Keratinocyte (primary cell): ENCODE data around the gene CCDC137. TPM values are rescaled to one million over a fixed set of nuclear protein-coding genes. Genes with fewer than 3 reads are reported as not detected.

Experiments used
- DNase-seq: peaks from one replicate; pipeline ENCODE4 v3.0.0-alpha.2; 2011; ENCODE audit warnings: low read depth, missing footprints, low spot score
- FAIRE-seq: peaks from 2 replicates; lab custom pipeline; 2011; peaks lifted over from hg19 to GRCh38; lab: Jason Lieb, UNC
- H2AFZ ChIP-seq: 2 replicates; pipeline ENCODE4 v1.6.0; 2012; ENCODE audit warnings: low read length, control low read depth, inconsistent platforms; ENCODE audit not compliant: control insufficient read depth
- H3K27ac ChIP-seq: 2 replicates; pipeline ENCODE4 v1.5.1; 2011; ENCODE audit warnings: low read length; ENCODE audit not compliant: control insufficient read depth, insufficient read depth
- H3K27me3 ChIP-seq: 3 replicates; pipeline ENCODE4 v1.6.0; 2011; ENCODE audit warnings: low read length; ENCODE audit not compliant: control insufficient read depth, insufficient read depth; ENCODE audit errors: extremely low read depth
- H3K36me3 ChIP-seq, 2 experiments: 2 replicates in 1 of 2; 3 replicates in 1 of 2; pipeline ENCODE4 v1.5.1; 2011; ENCODE audit warnings: low read length in 2 of 2, mild to moderate bottlenecking in 1 of 2; ENCODE audit not compliant: control insufficient read depth in 2 of 2, insufficient read depth in 2 of 2; ENCODE audit errors: extremely low read depth in 1 of 2
- H3K4me1 ChIP-seq: 3 replicates; pipeline ENCODE4 v1.5.1; 2011; ENCODE audit warnings: low read length; ENCODE audit not compliant: control insufficient read depth, insufficient read depth; ENCODE audit errors: extremely low read depth
- H3K4me2 ChIP-seq: 3 replicates; pipeline ENCODE4 v1.6.0; 2011; ENCODE audit warnings: low read depth, low read length; ENCODE audit not compliant: control insufficient read depth, insufficient read depth; ENCODE audit errors: extremely low read depth
- H3K4me3 ChIP-seq, 3 experiments: fragments of 200-600 bp in 1 of 3; sonication (generic) in 1 of 3; 2 replicates in 2 of 3; 3 replicates in 1 of 3; pipeline ENCODE4 v1.5.1; 2011 to 2016; ENCODE audit warnings: low read length in 3 of 3, mild to moderate bottlenecking in 3 of 3, control low read depth in 2 of 3, inconsistent platforms in 1 of 3, low read depth in 1 of 3, mixed read lengths in 1 of 3, mixed run types in 1 of 3, moderate library complexity in 1 of 3; ENCODE audit not compliant: control insufficient read depth in 2 of 3, insufficient read depth in 2 of 3; ENCODE audit errors: extremely low read depth in 1 of 3
- H3K79me2 ChIP-seq: 2 replicates; pipeline ENCODE4 v1.6.0; 2012; ENCODE audit warnings: low read length; ENCODE audit not compliant: control insufficient read depth, insufficient read depth
- H3K9ac ChIP-seq: 3 replicates; pipeline ENCODE4 v1.6.0; 2011; ENCODE audit warnings: low read length; ENCODE audit not compliant: control insufficient read depth, insufficient read depth; ENCODE audit errors: extremely low read depth
- H3K9me1 ChIP-seq: 3 replicates; pipeline ENCODE4 v1.6.0; 2011; ENCODE audit warnings: low read length; ENCODE audit not compliant: control insufficient read depth, insufficient read depth; ENCODE audit errors: extremely low read depth
- H3K9me3 ChIP-seq: 2 replicates; pipeline ENCODE4 v1.5.1; 2012; ENCODE audit warnings: low read depth, low read length; ENCODE audit not compliant: control insufficient read depth
- H4K20me1 ChIP-seq: 3 replicates; pipeline ENCODE4 v1.6.0; 2011; ENCODE audit warnings: low read length; ENCODE audit not compliant: control insufficient read depth, insufficient read depth; ENCODE audit errors: extremely low read depth
- EZH2 ChIP-seq: IDR thresholded peaks from one replicate; pipeline ENCODE4 v1.6.1; 2012; ENCODE audit warnings: inconsistent platforms, mild to moderate bottlenecking, low read length, moderate library complexity
- dilution Hi-C: fragments of 300-500 bp; cut with MboI; formaldehyde crosslinking; loops from one replicate; pipeline ENCODE4 v1.7.0; 2020; ENCODE audit warnings: low sequenced_read_pairs; ENCODE audit not compliant: extremely low pct_ligation_motif_present
- polyA plus RNA-seq, 5 experiments: library from polyadenylated mRNA; depleted of rRNA in 3 of 5; stranded (reverse) in 3 of 5; stranded (forward) in 1 of 5; unstranded in 1 of 5; fragments of >200 nt; gene quantifications; 1 replicate in 1 of 5; 2 replicates in 3 of 5; 3 replicates in 1 of 5; pipeline versions ENCODE4 v1.2.1 to v1.2.3, GENCODE V29; 2011 to 2012; ENCODE audit warnings: missing spikeins in 2 of 5, low read depth in 1 of 5, low replicate concordance in 1 of 5
- TF ChIP-seq, protein P1 (sequence below), 3 experiments: IDR thresholded peaks in 1 of 3; conservative IDR thresholded peaks in 1 of 3; optimal IDR thresholded peaks in 1 of 3; 2 replicates in 2 of 3; 3 replicates in 1 of 3; pipeline versions ENCODE3 to v1.5.1; 2011; ENCODE audit warnings: low read length in 3 of 3, mild to moderate bottlenecking in 3 of 3, moderate library complexity in 2 of 3, control low read depth in 1 of 3, inconsistent platforms in 1 of 3; ENCODE audit not compliant: insufficient read depth in 2 of 3; ENCODE audit errors: extremely low read depth in 1 of 3

CCDC137 gene
- polyA plus RNA-seq, 1 donor (not counting 4 experiments of a cell fraction or from before 2014, with no cell fraction given): 15.4 TPM

DNA sequence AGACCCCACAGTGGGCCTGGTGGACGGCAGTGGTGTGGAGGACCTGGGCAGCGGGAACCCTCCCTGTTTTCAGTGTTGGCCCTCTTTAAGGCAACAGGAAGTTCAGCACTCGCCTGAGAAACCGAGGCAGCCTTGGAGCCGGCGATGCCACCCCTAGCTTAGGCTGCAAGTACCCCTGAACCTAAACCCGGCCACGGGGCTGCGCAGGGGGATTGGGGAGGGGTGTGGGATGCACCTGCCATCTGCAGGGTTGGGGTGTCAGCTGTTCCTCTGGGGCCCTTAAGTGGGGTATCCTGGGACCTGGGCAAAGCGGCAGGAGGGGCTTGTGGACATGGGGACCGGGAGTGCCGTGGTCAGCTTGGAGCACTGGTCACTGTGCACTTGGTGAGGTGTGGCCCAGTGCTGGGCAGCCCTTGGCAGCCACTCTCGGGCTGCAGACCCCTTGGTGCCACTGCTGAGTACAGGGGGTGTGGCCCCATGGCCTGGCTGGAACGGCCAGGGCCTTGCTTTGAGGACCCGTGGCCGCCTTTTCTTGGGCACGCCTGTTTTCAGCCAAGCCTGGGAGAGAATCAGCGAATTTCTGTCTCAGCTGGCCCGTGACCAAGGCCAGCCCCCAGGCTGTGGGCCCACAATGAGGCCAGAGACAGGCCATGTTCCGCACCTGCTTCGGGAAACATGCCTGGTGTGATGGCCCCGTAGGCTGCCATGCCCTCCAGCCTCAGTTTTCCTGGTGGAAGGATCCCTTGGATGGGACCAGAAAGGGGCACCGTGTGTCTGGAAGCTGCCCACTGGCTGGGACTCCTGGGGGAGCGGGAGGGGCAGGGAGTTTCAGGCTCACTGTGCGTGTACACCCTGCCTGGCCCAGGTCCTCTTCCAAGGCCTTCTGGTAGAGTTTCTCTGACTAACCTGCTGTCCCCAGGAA is 41.4 kb downstream of the CCDC137 start:
- H3K9me3 ChIP-seq: no peaks in the 10 kb centered on the region
- peaks cover 35% of the 10 kb centered on the region for H3K79me2 ChIP-seq
- no peaks in the 10 kb centered on the region for H3K9me1 ChIP-seq
- no peak overlapping the region for H2AFZ ChIP-seq
- peaks cover 25 to 39% of the 10 kb centered on the region in 2 experiments for H3K36me3 ChIP-seq
- H3K4me3 ChIP-seq: no peak overlapping the region
- no peaks in the 10 kb centered on the region for H3K27me3 ChIP-seq
- no peak for TF ChIP-seq EZH2
- TF ChIP-seq, protein P1, sequence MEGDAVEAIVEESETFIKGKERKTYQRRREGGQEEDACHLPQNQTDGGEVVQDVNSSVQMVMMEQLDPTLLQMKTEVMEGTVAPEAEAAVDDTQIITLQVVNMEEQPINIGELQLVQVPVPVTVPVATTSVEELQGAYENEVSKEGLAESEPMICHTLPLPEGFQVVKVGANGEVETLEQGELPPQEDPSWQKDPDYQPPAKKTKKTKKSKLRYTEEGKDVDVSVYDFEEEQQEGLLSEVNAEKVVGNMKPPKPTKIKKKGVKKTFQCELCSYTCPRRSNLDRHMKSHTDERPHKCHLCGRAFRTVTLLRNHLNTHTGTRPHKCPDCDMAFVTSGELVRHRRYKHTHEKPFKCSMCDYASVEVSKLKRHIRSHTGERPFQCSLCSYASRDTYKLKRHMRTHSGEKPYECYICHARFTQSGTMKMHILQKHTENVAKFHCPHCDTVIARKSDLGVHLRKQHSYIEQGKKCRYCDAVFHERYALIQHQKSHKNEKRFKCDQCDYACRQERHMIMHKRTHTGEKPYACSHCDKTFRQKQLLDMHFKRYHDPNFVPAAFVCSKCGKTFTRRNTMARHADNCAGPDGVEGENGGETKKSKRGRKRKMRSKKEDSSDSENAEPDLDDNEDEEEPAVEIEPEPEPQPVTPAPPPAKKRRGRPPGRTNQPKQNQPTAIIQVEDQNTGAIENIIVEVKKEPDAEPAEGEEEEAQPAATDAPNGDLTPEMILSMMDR (optimal IDR thresholded peaks at IDR 0.05 in 1 of 3, IDR thresholded peaks at IDR 0.05 in 1 of 3, conservative IDR thresholded peaks at IDR 0.05 in 1 of 3; ENCODE audit: extremely low read depth in 1 of 3, insufficient read depth in 2 of 3, low read length in 3 of 3): no peak
- no peak overlapping the region for H3K9ac ChIP-seq
- H3K4me1 ChIP-seq: peaks cover 21% of the 10 kb centered on the region
- dilution Hi-C loops: no loop called here
- no peak for FAIRE-seq
- no peaks in the 10 kb centered on the region for H4K20me1 ChIP-seq
- no peak overlapping the region for H3K4me2 ChIP-seq
- H3K27ac ChIP-seq: no peak overlapping the region
- no peak for DNase-seq

DNA sequence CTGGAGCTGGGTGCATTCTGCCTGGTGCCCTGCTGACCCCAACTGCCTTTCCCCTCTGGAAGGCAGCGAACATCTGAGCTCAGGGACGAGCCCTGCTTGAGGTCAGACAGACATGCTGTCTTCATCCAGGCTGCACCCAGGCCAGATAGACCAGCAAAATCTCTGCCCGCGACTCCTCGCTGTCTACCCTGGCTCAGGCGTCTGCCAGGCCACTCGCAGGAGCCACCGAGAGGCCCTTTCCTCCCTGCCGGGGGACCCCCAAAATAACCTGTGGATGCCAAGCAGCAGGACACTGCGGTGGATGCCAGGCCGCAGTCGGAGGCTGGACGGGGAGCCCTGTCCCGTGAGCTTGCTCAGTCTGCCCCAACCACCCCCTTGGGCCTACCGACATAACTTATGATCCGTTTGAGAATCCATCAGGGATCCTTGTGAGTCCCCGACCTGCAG is 42.2 kb downstream of the CCDC137 start:
- H3K4me2 ChIP-seq: no peak overlapping the region
- no peaks in the 10 kb centered on the region for H3K27me3 ChIP-seq
- TF ChIP-seq, protein P1 (optimal IDR thresholded peaks at IDR 0.05 in 1 of 3, IDR thresholded peaks at IDR 0.05 in 1 of 3, conservative IDR thresholded peaks at IDR 0.05 in 1 of 3; ENCODE audit: extremely low read depth in 1 of 3, insufficient read depth in 2 of 3, low read length in 3 of 3): no peak
- TF ChIP-seq EZH2: no peak
- H3K9me3 ChIP-seq: no peaks in the 10 kb centered on the region
- FAIRE-seq (no peak), DNase-seq (no peak)
- no peak overlapping the region for H3K27ac ChIP-seq
- peaks cover 34% of the 10 kb centered on the region for H3K79me2 ChIP-seq
- dilution Hi-C loops: no loop called here
- H3K4me1 ChIP-seq: peaks cover 29% of the 10 kb centered on the region
- H3K9ac ChIP-seq: no peak overlapping the region
- H4K20me1 ChIP-seq: no peaks in the 10 kb centered on the region
- H3K36me3 ChIP-seq: peaks cover 25 to 39% of the 10 kb centered on the region in 2 experiments
- H3K9me1 ChIP-seq: no peaks in the 10 kb centered on the region
- no peak overlapping the region for H3K4me3 ChIP-seq
- H2AFZ ChIP-seq: no peak overlapping the region
